ENCODE measurements around the gene RAD9A.

RAD9A gene

DNA sequence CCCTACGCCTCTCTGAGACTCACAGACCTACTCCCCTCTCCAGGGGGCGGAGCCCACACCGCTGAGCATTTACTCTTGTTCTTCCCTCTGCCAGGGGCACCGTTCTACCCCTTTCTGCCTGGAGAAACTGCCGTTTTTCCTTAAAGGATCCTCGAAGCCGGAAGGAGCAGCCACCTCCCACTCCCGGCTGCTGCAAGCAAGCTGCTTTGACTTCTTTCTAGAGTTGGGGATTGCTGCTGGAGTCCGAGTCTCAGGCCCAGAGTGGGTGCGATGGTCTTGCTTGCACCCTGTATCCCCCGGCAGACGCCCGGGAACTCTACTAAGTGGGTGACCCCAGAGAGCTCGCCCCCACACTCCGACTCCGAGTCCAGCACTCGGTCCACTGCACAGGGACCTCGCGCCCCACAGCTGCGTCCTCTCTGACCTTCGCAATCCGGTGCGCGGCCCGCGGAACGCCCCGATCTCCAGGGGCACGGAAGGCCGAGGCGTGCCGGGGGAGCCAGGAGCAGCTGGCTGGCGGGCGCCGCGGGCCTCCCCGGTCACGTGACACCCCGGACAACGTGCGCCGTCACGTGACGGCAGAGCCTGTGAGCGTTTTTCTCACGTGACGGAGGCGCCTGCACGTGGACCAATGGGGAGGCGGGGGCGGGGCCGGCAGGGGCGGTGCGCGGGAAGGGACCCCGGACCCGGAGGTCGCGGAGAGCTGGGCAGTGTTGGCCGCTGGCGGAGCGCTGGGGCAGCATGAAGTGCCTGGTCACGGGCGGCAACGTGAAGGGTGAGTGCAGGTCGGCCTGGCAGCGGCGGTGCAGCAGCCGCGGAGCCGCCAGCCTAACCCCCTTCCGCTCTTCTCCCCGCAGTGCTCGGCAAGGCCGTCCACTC is at the start of gene RAD9A:
TSS of gene RAD9A (plus strand) at position 683 of the 879 bp plus-strand sequence. CDS start at position 742, 59 bp downstream.
- DNase-seq (ENCODE audit: low read depth), result peak; percentile 96

DNA sequence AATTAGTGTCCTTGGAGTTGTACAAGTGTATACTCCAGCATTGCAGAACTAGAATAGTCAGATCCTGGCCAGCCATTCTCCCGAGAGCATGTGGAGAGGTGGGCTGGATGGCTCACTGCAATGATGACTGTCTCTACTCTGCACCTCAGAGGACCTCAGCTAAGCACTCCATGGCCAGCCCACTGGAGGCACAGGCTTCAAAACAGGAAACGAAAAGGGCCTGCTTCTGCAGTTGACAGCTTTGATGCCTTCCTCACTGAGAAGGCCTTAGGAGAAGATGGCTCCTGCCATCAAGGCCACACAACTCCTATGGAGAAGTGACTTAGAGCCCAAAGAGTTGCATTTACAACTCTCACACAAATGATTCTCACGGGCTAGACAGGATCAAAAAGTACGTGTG is 47.5 kb upstream of the RAD9A start:
- DNase-seq (ENCODE audit: low read depth), result no peak

DNA sequence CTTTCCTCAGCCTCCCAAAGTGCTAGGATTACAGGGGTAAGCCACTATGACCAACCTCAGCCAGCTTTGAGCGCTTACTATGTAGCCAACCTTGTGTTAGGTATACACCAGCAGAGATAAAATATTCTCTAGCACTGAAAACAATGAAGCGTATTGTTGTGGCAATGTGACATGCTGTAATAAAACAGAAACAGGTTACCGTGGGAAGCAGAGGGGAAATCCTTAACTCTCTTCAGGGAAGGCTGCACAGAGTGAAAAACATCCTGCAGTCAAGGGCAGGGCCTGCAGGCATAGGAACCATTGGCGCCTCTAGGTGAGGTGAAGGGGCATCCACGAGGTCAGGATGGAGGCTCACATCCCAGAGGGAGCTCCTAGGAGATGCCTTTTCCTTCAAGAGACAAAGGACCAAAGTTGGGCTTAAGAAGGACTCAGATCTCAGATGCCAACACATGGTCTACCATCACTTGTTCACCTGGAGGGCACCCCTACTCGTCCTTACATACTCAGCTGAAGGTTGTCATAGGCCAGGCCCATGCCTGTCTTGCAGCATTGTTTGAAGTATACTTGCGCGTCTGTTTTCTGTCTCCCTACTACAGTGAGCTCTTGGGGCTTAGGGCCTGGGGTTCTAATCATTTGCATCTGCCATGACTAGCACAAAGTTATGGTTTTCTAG is 46.4 kb upstream of the RAD9A start:
- DNase-seq (ENCODE audit: low read depth), result no peak

DNA sequence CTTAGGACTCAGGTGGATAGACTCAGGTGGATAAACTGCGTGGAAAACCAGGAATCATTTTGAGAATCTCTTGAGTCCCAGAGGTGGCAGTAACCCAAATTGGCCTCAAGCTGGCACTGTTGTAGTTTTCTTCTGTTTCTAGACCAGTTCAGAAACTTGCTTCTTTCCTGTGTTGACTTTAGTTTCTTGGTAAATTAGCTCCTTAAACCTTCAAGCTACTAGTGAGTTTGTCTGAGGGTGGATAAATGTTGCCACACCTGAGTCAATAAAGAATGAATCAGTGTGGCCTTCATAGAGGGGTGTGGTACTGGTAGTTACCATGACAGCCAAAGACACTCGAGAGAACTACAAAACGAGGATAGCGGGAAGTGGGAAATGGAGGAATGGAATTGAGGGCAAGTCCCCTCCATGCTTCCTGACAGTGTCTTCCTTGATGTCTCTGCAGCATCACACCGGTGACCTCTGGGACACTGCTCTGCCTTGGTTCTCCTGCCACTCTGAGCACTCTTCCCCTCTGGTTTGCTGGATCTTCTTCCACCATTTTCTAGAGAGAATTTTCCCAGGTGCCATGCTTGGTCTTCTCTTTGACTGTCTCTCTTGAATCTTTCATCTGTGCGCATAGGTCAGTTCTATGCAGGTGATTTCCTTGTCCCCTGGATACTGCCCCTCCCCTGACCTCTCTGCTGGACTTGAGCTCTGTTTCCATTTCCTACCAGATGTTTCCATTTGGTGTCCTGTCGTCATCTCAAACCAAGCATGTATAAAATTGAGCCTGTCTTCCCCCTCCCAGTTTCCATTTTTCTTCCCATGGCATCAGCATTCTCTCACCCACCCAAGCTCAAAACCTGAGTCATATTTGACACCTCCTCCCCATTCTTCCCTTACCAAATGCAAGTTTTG is 45.6 kb upstream of the RAD9A start:
- DNase-seq (ENCODE audit: low read depth), result no peak

DNA sequence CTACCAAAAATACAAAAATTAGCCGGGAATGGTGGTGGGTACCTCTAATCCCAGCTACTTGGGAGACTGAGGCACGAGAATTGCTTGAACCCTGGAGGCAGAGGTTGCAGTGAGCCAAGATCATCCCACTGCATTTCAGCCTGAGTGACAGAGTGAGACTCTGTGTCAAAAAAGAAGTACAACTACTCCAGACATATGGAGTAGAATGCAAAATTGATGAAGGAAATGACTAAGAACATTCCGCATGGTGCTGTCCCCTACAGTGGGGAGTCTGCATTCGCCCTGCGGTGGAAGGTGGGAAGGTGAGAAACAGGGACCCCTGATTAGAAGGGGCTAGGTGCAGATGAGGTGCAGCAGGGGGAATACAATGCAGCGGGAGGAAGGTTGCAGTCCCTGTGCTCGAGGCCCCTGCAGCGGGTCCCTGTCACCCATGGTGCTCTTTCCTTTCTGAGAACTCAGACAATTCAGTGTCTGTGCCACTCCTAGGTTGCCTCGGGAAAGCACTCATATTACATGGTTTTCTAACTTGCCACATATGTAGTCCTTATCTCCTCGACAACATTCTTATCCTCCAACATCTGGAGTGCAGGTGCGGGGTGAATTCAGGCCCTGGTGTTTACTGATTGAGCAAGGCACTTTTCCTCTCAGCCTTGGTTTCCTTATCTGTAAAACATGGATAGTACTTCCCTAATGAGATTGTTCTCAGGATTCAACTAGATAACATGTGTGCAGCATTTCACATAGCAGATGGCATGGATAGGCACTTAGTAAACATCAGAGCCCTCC is 43.6 kb upstream of the RAD9A start:
- DNase-seq (ENCODE audit: low read depth), result peak; percentile 78

DNA sequence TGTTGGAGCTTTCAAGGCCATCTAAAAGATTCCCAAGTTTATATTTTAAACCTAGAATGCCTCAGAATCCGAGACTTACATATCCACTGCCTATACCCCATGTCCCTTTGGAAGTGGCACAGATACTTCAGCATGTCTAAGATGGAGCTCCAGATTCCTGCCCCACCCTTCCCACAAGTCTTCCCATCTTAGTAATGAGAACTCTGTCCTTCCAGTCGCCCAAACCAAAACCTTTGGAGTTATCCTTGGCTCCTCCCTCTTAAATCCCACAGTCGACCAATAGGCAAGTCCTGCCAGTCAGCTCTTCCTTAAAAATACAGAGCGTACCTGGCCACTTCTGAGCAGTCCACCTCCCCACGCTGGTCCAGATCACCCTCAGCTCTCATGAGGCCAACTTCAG is 42.8 kb upstream of the RAD9A start:
- DNase-seq (ENCODE audit: low read depth), result no peak

DNA sequence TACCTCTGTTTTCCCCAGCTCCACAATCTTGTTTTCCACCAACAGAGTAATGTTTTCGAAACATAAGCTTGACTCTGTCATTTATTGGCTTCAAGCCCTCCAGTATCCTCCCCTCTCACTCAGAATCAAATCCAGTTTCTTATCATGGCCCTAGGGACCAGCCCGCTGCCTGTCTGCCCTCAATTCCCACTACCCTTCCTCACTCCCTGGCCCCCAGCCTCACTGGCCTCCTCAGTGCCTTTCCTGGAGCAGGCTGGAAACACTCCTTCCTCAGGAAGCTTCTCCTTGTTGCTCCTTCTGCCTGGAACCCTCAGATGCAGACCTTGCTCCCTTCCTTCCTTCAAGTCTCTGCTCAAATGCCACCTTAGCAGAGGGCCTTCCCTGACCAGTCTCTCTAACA is 42.3 kb upstream of the RAD9A start:
- DNase-seq (ENCODE audit: low read depth), result no peak

DNA sequence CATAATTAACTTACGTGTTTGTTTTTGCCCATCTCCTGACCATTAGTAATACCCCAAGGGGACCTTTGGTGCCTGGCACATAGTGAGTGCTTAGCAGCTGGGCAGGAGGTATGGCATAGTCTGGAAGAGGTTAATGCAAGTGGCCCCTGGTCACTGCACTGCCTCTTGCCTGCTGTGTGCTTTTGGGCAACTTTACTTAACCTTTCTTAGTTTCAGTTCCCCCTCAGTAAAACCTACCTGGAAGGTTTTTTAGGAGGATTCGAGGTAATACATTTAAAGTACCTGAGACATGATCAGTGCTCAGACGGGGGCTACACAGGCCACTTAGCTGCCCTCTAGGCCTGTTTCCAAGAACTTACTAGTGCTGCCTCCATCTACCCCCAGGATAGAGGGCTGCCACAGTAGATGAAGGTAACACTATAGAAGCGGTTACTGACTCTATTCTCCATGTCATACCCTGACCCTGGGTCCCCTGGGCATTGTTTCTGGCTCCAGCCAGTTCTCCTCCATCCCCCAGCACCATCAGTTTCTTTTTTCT is 41.8 kb upstream of the RAD9A start:
- DNase-seq (ENCODE audit: low read depth), result no peak

DNA sequence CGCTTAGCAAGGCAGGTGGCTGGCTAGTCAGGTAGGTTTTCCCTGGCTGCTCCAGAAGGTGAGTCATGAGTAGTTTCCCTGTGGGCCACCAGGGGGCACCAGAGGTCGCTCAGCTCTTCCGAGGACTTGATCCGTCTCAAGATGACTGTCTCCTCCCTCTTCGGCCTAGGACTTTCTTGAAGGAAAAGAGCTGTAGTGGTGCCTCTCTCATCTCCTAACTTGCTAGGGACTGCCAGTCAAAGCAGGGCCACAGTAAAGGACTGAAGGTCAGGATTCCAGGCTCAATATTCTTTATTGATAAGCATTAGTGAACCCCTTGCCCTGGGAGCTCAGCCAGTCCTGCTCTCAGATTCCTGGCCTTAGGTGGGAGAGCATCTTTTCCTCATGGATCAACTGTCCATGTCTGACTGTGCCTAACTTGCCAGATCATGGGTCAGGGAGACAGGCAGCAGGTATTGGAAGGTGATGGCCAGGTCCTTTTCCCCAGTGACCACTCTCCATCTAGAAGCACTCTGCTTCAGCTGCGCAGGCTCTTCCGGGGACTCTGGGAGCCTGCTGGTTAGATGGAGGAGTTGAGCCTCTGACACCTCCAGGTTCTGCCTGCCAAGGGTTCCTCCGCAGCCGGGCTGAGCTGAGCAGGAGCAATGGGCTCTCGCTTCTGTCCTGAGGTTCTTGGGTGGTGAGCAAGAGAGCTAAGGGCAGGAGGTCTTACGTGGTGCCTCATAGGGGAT is 40.3 kb upstream of the RAD9A start:
- DNase-seq (ENCODE audit: low read depth), result no peak

DNA sequence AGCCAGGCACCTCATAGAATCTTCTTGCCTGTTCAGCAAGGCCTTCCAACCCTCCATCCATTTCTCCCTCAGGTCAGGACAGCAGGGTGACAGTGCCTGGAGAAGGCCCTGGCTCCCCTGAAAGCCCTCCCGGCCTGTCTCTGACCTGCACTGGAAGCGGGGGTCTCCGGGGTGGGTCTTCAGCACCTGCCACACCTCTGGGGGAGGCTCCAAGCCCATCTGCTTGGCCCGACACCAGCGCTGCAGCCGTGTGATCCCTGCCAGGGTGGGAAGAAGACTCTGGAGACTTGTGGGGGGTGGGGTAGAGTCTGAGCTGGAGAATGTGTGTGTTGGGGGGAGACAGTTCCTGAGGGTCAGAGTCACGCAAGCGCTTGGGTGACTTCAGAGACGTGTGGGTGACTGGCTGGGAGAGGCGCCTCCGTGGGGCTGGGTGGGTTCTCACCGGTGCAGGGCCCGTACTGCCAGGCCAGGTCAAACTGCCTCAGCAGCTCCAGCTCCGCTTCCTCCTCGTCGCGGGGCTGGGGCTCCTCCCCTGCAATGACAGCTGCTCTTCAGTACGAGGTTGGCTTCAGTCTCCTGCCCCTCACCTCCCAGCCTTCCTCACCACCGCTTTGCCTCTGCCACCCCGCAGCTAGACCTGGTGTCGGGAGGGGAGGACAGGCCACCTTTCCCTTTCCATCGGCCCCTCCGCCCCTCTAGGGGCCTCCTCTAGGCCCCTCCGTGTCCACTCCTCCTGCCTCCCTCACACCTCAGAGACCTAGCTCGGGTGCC is 39.1 kb upstream of the RAD9A start:
- DNase-seq (ENCODE audit: low read depth), result no peak

DNA sequence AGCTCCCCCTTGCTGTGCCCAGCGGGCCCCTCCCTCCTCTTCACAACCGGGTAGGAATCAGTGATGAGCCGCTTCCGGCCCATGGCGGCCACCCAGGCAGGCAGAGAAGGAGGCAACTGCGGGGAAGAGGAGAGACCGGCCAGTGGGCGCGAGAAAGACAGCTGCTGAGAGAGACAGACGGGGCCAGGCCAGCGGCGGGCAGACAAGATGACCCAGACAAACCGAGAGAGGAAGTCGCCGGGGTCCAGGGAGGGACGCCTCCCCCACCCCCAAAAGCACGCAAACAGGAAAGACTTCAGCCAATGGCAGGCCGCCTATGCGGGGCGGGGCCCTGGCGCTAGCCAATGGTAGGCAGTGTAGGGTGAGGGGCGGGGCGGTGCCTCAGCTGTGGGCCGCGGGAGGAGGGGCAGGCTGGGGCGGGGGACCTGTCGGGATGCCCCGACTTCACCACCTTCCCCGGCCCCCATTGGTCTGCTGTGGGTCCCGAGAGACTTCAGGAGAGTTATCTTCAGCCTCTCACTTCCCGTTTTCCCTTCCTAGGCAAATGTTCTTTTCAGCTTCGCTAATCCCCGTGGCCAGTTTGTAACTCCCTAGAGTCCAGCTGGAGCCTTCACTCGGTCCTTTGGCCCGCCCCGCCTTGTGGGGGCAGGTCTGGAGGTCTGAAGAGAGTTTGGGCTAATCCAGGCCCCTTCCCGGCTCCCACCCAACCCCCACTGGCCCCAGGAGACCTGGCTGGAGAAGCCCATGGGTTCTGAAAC is 38.3 kb upstream of the RAD9A start, which contains the start of gene POLD4:
TSS of gene POLD4 (minus strand) at position 230 of the 758 bp plus-strand sequence. CDS start at position 83, 147 bp downstream.
- DNase-seq (ENCODE audit: low read depth), result peak; percentile 98

DNA sequence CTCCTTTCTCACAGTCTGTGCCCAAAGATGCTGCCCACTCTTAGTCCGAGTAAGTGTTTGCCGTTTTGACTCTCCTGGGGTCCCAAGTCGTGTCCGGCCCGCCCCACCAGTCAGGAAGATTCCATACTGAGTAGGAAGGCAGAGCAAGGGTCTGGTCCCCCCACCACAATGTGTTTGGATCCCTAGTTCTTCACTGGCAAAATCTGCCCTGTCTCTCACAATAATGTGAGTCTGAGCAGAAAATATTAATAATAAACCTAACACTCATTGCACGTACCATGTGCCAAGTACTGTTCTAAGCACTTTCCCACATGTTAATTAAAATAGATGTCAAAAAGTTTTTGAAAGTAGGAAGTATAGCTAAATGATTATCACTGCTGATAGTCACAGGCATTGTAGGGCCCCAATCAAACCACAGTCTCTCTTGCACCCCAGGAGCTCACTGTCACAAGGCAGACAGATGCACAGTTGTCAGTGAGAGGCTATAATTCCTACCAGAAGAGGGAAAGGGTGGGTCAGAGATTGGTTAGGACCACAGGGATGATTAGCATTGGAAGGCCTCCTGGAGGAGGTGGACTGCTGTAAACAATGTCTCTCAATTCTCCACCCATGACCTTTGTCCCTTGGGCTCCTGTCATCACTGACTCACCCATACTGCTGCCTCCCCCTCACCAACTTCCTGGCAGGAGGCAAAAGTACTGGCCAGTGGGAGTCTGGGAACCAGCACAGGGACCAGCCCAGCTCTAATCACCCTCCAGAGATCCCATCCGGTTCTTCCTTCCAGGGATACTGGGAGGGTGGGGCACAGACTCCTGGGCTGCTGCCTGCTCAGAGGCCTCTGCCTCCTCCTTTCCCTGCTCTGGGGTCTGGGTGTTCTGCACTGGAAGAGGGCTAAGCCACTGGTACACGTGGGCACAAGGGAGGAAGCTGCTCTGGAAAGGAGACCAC is 37.4 kb upstream of the RAD9A start:
- peak; percentile 83 for DNase-seq (ENCODE audit: low read depth)

DNA sequence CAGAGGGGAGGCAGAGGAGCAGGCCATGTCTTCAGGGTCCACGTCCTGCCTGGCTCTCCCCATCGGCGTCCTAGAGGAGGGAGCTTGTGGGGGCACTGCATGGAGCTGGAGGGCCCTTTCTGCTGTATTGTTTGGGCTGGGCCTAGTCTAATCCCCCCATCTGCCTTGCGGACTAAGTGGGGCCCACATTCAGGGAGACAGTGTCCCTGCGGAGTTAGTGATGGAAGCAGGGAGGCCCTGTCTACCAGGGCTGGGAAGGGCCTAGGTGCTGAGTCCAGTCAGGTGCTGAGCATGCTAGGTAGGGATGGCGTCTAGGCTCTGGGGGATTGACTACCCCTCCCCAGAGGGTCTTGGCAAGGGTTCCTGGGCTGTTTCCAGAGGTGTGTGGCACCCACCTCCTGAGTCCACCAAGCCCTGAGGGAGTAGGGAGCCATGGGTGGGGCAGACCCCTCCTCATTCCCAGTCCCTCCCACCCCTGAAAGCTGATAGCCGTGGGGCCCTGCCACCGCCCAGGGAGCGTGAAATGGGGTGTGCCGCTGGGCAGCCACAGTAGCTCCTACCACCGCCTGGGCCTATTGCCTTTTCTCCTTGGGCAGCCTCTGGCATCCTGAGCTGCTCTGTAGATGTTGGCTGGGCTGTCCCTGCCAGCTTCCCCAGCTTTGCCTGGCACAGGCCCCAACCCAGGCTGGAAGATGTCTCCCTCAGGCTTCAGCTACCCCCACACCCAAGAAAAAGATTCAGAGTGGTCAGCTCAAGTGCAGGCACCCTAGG is 36.6 kb upstream of the RAD9A start:
- DNase-seq (ENCODE audit: low read depth), result no peak

DNA sequence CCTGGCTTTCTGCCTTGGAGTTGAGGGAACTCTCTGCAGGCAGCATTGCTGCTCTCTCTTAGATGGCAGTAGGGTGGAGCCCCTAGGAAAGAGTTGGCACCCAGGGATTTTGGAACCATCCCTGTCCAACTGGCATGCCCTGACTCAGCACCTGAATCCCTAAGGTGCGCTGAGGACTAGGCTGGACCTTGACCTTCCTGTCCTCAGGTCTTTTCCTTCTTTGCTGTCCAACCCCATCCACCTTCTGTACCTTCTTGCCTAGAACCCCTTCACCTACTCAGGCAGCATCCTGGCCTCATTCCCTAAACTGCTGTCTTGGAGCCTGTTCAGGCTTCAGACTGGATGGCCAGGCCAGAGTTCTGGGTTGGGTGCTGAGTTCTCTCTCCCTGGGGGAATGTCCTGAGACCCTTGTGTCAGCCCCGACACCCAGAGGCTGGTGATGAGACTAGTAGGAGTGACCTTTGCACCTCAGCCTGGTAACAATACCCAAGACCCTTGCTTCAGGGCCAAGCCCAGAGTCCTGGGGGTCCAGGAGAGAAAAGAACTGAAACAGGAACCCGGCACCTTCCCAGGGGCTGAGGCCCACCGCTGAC is 35.9 kb upstream of the RAD9A start:
- no peak for DNase-seq (ENCODE audit: low read depth)

DNA sequence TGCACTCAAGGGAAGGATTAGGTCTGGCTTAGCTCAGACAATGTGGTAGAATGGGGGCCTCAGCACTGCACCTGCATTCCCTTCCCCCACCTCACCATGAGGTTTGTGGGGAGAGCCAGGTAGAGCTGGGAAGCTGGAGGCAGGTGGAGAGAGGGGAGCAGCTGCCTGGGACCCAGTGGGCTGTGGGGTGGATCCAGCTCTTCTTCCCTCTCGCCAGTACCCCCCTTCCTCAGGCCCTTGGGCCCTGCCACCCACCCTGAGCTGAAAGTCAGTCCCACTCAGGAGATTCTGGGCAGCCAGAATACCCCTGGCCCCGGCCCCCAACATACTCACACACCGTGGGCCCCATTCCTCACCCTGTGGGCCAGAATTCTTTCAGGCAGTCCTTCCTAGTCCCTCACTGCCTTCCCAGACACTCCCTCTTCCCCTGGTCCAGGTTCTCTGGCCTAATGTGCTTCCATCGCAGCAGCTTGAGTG is 35.4 kb upstream of the RAD9A start:
- no peak for DNase-seq (ENCODE audit: low read depth)

DNA sequence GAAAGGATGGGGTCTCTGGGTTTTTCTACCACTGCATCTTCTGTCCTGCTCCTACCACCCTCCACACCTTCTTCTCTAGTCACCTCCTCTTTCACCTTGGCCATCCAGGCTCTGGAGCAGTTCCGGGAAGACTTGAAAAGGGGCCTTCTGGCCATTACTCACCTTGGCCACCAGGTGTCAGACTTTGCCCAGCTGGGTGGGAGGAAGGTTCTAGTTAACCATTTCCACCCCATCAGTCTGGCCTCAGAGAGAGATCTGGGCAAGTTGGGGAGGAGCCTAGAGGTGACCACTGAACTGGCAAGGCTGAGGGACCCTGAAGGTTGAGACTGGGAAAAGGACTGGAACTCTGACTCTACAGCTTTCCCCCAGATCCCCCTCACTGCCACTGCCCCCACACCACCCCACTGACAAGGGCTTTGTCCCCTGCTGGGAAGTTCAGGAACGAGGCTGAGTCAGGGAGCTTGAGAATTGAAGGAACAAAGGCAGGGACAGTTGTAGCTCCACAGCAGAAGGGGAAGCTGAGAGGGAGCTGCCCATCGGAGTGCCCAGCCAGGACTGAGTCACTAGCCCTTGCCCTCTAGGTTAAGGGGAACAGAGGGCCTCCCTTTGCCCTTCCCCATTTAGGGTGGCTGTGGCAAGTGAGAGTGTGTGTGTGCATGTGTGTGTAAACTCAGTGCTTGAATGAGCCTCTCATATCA is 34.8 kb upstream of the RAD9A start:
- peak; percentile 76 for DNase-seq (ENCODE audit: low read depth)

Data from CMK (cell line).